ENCODE measurements around the gene RNPC3.
"Not testable (repeated sequence)": the region's sequence is repeated elsewhere in the genome, so short reads cannot be mapped to it uniquely, and the experiment has no call there.

DNA sequence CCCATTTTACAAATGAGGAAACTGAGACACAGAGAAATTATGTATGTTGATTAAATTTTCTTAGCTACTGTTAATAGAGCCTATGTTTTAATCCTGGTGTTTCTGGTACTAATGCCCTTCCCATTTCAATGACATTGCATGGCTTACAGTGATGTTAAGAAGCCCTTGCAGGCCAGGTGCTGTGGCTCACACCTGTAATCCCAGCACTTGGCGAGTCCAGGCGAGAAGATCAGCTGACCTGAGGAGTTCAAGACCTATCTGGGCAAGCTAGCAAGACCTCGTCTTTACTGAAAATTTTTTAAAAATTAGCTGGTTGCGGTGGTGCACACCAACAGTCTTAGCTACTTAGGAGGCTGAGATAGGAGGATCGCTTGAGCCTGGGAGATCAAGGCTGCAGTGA is 51.3 kb downstream of the RNPC3 start:
- TF ChIP-seq CTCF (IDR thresholded peaks at IDR 0.05; ENCODE audit: borderline replicate concordance, extremely low read depth, low read length, poor library complexity, severe bottlenecking); EZH2 (IDR thresholded peaks at IDR 0.05; ENCODE audit: borderline replicate concordance, low read depth, low read length, severe bottlenecking): not testable (repeated sequence)

Data from DND-41 (cell line).